ENCODE measurements around the gene DUOX1.

DUOX1 gene

DNA sequence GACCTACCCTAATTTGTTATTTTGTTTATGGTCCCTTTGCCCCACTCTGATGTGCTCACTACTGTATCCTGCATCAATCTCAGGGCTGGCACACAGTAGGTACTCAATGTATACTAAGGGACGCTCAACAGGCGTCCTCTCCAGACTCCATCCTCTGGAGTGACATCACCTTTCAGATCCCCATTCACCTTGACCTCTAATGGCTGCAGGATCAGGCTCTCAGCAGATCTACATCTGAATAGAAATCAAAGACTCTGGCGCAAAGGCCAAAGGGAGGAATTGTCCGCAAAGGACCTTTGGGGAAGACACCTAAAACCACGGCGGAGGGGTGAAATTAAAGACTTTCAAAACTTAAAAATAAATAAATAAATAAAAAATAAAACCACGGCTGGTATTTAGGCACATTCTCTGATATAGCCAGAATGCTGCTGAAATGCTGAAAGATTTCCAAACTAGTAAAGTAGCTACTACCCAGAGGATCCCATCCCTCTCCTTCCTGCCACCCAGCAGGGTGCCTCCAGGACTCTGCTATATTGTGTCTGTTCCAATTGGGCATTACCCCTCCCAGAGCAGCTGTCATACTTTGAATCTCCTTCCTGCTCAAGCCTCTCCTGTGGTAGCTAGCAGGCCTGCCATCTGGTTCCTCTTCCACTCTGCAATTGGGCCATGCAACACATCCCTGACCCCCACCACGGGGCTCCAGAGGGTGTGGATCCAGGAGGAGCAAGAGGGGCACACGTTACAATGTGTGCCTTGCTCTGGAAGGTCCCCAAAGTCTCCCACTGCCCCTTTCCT, 51.9 kb downstream of the DUOX1 start:
- DNase-seq (ENCODE audit: low read depth in 1 of 2, low spot score in 1 of 2) = peak in 1 of 2 experiments; percentile 47
- Histone ChIP-seq H3K4me3 (replicated peaks; ENCODE audit: insufficient read depth, low read length) (no peak overlapping the region), H3K27me3 (ENCODE audit: insufficient read depth, poor library complexity, severe bottlenecking) (peaks cover 2% of the 10 kb centered on the region), H3K27ac (replicated peaks) (no peak overlapping the region)
- TF ChIP-seq REST (IDR thresholded peaks at IDR 0.05; ENCODE audit: insufficient replicate concordance, low read depth) (no peak), SPI1 (IDR thresholded peaks at IDR 0.05; ENCODE audit: borderline replicate concordance, low read depth) (no peak), CTCF (IDR thresholded peaks at IDR 0.05; ENCODE audit: insufficient read depth, low read length) (no peak)

GRCh38 chr15:45182996-45183395, 53.2 kb downstream of the DUOX1 start:
- TF ChIP-seq REST (IDR thresholded peaks at IDR 0.05; ENCODE audit: insufficient replicate concordance, low read depth) = no peak
- TF ChIP-seq SPI1 (IDR thresholded peaks at IDR 0.05; ENCODE audit: borderline replicate concordance, low read depth) = peak; percentile 10; the same call in 1 of the 2 replicates
- DNase-seq (ENCODE audit: low read depth in 1 of 2, low spot score in 1 of 2) = no peak
- H3K27ac ChIP-seq (replicated peaks) = no peak overlapping the region
- H3K27me3 ChIP-seq (ENCODE audit: insufficient read depth, poor library complexity, severe bottlenecking) = peaks cover 7% of the 10 kb centered on the region
- H3K4me3 ChIP-seq (replicated peaks; ENCODE audit: insufficient read depth, low read length) = no peak overlapping the region

- Histone ChIP-seq H3K27me3 (ENCODE audit: insufficient read depth, poor library complexity, severe bottlenecking) (peaks cover 12% of the 10 kb centered on the region), H3K27ac (replicated peaks) (no peak overlapping the region), H3K4me3 (replicated peaks; ENCODE audit: insufficient read depth, low read length) (no peak overlapping the region)
- no peak for TF ChIP-seq SPI1 (IDR thresholded peaks at IDR 0.05; ENCODE audit: borderline replicate concordance, low read depth)
- TF ChIP-seq REST (IDR thresholded peaks at IDR 0.05; ENCODE audit: insufficient replicate concordance, low read depth) = no peak
- DNase-seq (ENCODE audit: low read depth in 1 of 2, low spot score in 1 of 2) = no peak
These were observed 53.7 kb downstream of the DUOX1 start for GRCh38 chr15:45183511-45183910.

- TF ChIP-seq SPI1 (IDR thresholded peaks at IDR 0.05; ENCODE audit: borderline replicate concordance, low read depth) = no peak
- Histone ChIP-seq H3K27ac (replicated peaks) (no peak overlapping the region), H3K27me3 (ENCODE audit: insufficient read depth, poor library complexity, severe bottlenecking) (peaks cover 13% of the 10 kb centered on the region), H3K4me3 (replicated peaks; ENCODE audit: insufficient read depth, low read length) (no peak overlapping the region)
- no peak for DNase-seq (ENCODE audit: low read depth in 1 of 2, low spot score in 1 of 2)
These were observed 54.8 kb downstream of the DUOX1 start for GRCh38 chr15:45184562-45185041.
